GM21723 (cell line): Measurements from ENCODE around the gene TUBB4A.
A peak's percentile ranks its signal among the peaks of the same experiment; 100 is the strongest.

Experiments
- ATAC-seq: cut with Tn5 transposase; IDR thresholded peaks from one replicate; pipeline ENCODE4 v1.9.1; 2021; ENCODE audit warnings: mild to moderate bottlenecking, moderate library complexity; ENCODE audit not compliant: unreplicated experiment

The TUBB4A gene

DNA sequence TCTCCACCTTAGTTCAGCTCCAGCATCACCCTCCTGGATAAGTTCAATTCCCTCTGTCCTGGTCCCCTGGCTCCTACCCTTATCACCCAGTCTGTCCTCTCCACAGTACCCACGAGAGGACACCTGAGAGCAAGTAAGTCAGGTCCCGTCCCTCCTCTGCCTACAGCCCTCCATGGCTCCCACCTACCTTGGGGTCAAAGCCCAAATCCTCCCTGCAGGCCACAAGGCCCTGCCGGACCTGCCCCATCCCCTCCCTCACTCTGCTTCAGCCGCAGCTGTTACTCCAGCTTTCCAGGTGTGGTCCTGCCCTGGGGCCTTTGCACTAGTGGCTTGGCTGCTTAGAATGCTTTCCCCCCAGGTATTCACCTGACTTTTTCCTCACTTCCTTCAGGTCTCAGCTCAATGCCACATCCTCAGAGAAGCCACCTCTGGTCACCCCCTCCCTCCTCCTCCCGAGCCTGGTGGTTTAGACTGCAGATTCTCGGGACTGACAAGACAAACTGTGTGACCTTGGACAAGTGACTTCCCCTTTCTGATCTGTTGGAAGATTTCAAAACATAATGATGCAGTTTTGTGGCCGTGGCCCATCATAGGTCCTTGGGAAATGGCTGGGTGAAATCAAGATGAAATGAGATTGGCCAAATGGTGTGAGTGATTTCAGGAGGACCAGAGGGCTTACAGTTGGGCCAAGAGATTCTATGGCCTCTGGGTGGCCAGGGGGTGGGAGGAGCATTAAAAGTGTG lies 3.6 kb downstream of the TUBB4A start:
- ATAC-seq, result no peak

DNA sequence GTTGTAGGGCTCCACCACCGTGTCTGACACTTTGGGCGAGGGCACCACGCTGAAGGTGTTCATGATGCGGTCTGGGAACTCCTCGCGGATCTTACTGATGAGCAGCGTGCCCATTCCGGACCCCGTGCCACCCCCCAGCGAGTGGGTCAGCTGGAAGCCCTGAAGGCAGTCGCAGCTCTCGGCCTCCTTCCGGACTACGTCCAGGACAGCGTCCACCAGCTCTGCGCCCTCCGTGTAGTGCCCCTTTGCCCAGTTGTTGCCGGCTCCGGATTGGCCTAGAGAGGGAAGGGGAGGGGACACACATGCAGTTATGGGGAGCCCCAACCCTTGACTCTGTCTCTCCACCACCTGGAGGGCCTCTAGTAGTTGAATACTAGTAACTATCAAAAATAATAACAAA lies 6.2 kb downstream of the TUBB4A start:
- no peak for ATAC-seq

DNA sequence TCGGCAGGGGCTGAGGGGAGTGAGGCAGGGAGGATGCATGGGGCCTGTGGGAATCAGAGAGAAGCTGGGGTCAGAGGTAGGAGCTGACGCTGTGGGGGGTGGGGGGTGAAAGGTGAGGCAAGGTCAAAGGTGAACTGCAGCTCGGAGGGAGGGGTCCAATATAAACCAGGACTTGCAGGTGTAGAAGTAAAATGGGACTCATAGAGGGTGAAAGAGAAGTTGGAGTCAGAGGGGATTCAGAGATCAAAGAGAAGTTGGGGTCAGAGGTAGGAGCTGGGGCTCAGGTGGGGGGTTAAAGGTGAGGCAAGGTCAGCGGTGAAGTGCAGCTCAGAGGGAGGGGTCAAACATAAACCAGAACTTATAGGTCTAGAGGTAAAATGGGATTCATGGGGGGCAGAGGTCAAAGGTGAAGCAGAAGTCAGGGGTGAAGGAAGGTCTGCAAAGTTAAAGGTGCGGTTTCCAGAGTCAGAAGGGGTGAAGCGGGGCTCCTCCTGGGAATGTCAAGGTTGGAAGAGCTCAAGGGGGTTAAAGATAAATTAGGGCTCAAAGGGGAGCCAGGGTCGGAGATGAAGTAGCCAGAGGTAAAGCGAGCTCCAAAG lies 7.6 kb downstream of the TUBB4A start:
- no peak for ATAC-seq

DNA sequence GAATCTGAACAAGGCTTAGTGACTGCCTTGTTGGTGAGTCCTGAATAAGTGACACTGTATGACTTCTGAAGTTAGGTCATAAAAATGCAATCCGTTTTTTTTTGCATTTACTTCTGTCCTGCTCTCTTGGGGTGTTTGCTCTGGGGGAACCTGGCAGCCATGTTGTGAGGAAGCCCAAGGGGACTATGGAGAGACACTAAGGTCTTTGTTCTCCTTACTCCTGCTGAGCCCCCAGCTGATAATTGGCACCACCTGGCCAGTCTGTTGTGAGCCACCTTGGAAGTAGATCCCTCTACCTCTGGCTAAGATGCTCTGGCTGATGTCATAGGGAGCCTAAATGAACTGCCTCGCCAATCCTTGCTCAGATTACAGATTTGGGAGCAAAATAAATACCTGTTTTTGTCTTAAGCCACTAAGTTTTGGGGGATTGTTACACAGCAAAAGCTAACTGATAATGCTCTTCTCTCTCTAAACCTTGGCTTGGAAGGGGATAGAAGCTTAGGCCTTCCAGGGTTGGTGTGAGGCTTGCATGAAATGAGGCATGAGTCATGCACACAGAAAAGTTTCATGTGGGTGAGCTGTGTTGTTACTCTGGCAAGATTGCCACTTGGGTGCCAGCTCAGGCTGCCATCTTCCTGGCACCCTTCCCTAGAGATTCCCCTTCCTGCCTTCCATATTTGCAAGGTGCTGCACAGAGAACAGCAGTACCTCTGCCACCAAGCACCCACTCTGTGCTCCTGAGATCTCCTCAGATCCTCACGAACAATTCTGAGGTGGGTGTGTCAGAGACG lies 10.1 kb downstream of the TUBB4A start:
- no peak for ATAC-seq

DNA sequence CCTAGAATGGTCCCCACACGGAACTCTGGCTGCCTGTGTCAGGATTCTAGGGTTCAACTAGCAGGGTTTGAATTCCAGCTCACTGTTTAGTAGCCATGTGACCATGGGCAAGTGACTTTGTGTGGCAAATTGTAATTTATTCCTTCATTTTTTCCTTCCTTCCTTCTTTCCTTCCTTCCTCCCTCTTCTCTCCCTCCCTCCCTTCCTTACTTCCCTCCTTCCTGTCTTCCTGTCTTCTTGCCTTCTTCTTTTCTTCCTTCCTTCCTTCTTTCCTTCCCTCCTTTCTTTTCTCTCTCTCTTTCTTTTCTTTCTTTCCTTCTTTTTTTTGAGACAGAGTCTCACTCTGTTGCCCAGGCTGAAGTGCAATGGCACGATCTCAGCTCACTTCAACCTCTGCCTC lies 12.0 kb downstream of the TUBB4A start:
- no peak for ATAC-seq

GRCh38 chr19:6489278-6490061 lies 12.6 kb downstream of the TUBB4A start:
- peak; percentile 78 for ATAC-seq

DNA sequence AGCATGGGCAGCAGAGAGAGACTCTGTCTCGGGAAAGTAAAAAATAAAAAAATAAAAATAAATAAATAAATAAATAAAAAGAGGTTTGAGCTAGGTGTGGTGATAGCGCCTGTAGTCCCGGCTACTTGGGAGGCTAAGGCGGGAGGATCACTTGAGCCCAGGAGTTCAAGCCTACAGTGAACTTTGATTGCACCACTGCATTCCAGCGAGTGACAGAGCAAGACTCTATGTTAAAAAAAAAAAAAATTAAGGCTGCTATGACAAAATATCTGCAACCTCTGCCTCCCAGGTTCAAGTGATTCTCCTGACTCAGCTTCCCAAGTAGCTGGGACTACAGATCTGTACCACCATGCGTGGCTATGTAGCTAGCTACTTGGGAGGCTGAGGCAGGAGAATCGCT lies 17.3 kb downstream of the TUBB4A start:
- no peak for ATAC-seq

DNA sequence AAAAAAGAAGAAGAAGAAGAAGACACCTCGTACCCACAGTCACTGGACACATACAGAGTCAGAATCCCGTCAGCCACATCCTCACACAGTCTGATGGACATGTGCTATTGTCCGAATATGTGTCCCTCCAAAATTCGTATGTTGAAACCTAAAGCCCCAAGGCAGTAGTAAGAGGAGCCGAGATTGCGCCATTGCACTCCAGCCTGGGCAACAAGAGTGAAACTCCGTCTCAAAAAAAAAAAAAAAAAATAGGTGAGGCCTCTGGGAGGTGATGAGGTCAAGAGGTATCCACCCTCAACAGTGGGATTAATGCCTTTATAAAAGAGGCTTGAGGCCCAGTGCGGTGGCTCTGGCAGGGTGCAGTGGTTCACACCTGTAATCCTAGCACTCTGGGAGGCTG lies 17.9 kb downstream of the TUBB4A start:
- ATAC-seq, result no peak

DNA sequence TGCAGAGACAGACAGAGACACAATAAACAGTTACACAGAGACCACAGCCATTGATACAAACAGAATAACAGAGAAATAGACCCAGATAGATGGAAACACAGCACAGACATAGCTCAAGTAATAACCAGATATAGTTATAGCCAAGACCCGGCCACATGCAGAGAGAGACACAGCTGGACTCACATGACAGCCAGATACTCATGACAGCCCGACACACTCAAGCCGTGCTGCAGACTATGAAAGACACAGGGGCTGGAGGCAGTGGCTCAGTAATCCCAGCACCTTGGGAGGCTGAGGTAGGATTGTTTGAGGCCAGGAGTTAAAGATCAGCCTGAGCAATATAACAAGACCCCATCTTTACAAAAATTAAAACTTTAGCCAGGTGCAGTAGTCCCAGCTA lies 18.9 kb downstream of the TUBB4A start:
- ATAC-seq, result no peak

DNA sequence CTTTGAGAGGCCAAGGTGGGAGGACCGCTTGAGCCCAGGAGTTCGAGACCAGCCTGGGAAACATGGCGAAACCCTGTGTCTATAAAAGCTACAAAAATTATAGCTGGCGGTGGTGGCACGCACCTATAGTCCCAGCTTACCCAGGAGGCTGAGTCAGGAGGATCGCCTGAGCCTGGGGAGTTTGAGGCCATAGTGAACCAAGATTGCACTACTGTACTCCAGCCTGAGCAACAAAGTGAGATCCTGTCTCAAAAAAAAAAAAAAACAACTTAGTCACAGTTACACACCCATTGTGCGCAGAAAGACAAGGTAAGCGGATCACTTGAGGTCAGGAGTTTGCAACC lies 19.8 kb downstream of the TUBB4A start:
- no peak for ATAC-seq

- ATAC-seq, result peak; percentile 72
These were observed 20.4 kb downstream of the TUBB4A start, which contains the start of gene DENND1C for GRCh38 chr19:6481541-6482342. TSS of gene DENND1C (minus strand) at chr19:6481787. CDS start at chr19:6481695, 92 bp downstream.

DNA sequence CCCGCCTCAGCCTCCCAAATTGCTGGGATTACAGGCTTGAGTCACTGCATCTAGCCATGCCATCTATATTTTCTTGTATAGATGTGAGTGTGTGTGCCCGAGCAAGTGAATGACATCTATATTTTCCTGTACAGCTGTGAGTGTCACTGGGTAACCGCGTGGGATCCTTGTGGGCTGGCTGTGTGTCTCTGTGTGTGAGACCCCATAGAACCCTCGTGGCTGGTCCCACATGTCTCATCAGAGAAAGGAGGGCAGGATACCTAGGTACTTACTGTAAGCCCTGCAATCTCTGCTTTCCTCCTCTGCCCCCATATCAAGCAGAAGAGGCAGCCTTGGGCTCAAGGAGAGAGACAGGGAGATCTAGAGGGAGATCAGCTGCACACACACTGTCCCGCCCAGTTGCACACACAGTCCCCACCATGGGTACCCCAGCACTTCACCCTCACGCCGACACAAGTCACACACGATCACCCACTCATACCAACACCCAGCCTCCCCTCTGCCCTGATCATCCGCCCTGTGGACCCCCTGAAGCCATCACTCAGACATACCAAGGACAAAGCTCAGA lies 21.2 kb downstream of the TUBB4A start:
- no peak for ATAC-seq

- ATAC-seq, result no peak
These were observed 22.2 kb downstream of the TUBB4A start for GRCh38 chr19:6479836-6480398.

DNA sequence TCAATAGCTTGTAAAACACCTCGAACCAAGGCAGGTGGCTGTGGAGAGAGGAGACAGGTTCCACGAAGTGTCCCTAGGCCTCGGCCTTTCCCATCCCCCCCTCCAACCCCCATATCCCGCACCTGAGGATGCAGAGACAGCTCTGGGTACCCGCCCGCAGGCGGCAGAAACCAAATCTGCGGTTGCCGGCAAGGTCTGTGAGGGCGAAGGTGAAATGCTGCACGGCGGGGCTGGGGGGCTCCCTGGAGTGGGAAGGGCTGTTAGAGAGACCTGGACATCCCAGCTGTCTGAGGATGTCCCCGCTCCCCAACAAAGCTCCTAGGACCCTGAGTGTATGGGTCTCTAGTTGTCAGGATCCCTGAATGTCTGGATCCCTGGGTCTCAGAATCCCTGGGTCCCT lies 23.3 kb downstream of the TUBB4A start:
- ATAC-seq, result no peak

GRCh38 chr19:6476896-6477431 lies 25.1 kb downstream of the TUBB4A start:
- no peak for ATAC-seq

DNA sequence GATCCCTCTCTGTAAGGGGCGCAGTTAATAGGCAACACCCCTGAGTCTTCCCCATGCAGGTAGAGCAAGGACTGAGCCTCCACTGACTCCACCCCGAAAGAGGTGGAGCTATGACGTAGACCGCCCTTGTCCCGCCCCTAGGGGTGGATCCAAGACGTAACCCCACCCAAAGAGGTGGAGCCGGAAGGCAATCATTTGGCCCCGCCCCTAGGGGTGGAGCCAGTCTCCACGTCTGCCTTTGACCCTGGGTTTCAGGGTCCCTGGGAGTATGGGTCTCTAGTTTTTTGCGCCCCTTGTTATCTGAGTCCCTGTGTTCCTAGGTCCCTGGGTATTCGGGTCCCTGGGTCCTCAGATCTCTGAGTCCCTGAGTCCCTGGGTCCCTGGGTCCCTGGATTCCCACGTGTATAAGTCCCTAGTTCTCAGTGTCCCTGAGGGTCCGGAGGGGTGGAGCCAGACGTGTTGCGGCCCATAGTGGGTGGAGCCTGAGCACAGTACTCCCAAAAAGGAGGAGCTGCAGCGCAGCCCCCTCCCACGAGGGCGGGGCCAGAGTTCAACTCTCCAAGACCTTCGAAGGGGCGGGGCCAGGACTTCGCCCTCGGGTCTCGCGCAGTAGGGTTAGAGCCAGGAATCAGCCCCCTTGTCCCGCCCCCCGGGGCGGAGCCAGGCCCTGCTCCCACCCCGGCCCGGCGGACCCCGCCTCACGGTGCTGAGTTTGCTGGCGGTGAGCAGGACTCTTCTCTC lies 25.8 kb downstream of the TUBB4A start:
- no peak for ATAC-seq

GRCh38 chr19:6475321-6476108 lies 26.6 kb downstream of the TUBB4A start:
- no peak for ATAC-seq

DNA sequence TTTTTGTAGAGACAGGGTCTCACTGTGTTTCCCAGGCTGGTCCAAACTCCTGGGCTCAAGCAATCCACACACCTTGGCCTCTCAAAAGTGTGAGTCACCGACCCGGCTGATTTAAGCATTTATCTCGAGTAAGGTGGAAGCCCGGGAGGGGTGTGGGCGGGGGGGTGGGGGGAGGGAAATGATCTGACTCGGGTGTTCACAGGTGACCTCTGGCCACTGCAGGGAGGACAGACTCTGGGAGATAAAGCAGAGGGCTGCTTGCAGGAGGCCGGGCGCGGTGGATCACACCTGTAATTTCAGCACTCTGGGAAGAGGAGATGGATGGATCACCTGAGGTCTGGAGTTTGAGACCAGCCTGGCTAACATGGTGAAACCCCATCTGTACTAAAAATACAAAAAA lies 28.5 kb downstream of the TUBB4A start:
- no peak for ATAC-seq
